Ascending aorta (tissue), 2 donors: ENCODE results near the gene LAMA3. TPM values are rescaled to one million over a fixed set of nuclear protein-coding genes. Genes with fewer than 3 reads are reported as not detected.

ENCODE experiments used
- DNase-seq, 2 donors: peaks; one replicate each; pipeline ENCODE4 v3.0.0-alpha.2; 2019; ENCODE audit warnings: low spot score in 2 of 2
- H3K27ac ChIP-seq, 2 donors: fragments of 200-600 bp; sonication (generic); one replicate each; pipeline ENCODE4 v1.5.1; 2016 to 2017; ENCODE audit warnings: mild to moderate bottlenecking in 1 of 2
- H3K27me3 ChIP-seq: fragments of 200-600 bp; sonication (generic); one replicate; pipeline ENCODE4 v1.5.1; 2017
- H3K36me3 ChIP-seq, 2 donors: fragments of 200-600 bp; sonication (generic); one replicate each; pipeline ENCODE4 v1.5.1; 2016
- H3K4me1 ChIP-seq, 2 donors: fragments of 200-600 bp; sonication (generic); one replicate each; pipeline ENCODE4 v1.5.1; 2016 to 2017; ENCODE audit warnings: mild to moderate bottlenecking in 1 of 2
- H3K4me3 ChIP-seq, 2 donors: fragments of 200-600 bp; sonication (generic); one replicate each; pipeline ENCODE4 v1.5.1; 2016 to 2017; ENCODE audit warnings: mild to moderate bottlenecking in 1 of 2
- H3K9me3 ChIP-seq, 2 donors: fragments of 200-600 bp; sonication (generic); one replicate each; pipeline ENCODE4 v1.5.1; 2016
- CTCF ChIP-seq, 3 experiments: fragments of 200-600 bp in 2 of 3; fragments of 450-650 bp in 1 of 3; sonication (generic) in 2 of 3; IDR thresholded peaks; one replicate each; pipeline ENCODE4 v1.5.1; 2016 to 2019; ENCODE audit warnings: antibody characterized with exemption in 3 of 3, mild to moderate bottlenecking in 1 of 3, moderate library complexity in 1 of 3
- intact Hi-C: fragments of 100-400 bp; cut with DNase I; formaldehyde crosslinking; loops from one replicate; pipeline ENCODE4 v1.15.1; 2023
- total RNA-seq: library from RNA; depleted of rRNA; stranded (reverse); fragments of >200 nt; gene quantifications from one replicate; pipeline ENCODE4 v1.1.0, GENCODE V29; 2016

The LAMA3 gene
- total RNA-seq, 1 donor from 2014 or later: 27.2 TPM

GRCh38 chr18:23888881-23889280 lies 199.6 kb downstream of the LAMA3 start:
- H3K9me3 ChIP-seq: no peaks in the 10 kb centered on the region
- TF ChIP-seq CTCF (IDR thresholded peaks at IDR 0.05): no peak
- H3K27ac ChIP-seq: no peak overlapping the region
- intact Hi-C loops: no loop called here
- H3K4me1 ChIP-seq: peaks cover 0 to 13% of the 10 kb centered on the region in 2 donors
- no peaks in the 10 kb centered on the region for H3K27me3 ChIP-seq
- no peak overlapping the region for H3K4me3 ChIP-seq
- no peaks in the 10 kb centered on the region for H3K36me3 ChIP-seq
- DNase-seq: no peak

GRCh38 chr18:23889907-23890306 lies 200.7 kb downstream of the LAMA3 start:
- no peaks in the 10 kb centered on the region for H3K36me3 ChIP-seq
- intact Hi-C loops: no loop called here

GRCh38 chr18:23890589-23890988 lies 201.3 kb downstream of the LAMA3 start:
- TF ChIP-seq CTCF (IDR thresholded peaks at IDR 0.05): no peak
- intact Hi-C loops: no loop called here

More at GRCh38 chr18:23889907-23890306, 200.7 kb downstream of the LAMA3 start:
- Histone ChIP-seq H3K4me3 (no peak overlapping the region), H3K27me3 (no peaks in the 10 kb centered on the region), H3K27ac (no peak overlapping the region), H3K4me1 (peaks cover 0 to 7% of the 10 kb centered on the region in 2 donors), H3K9me3 (no peaks in the 10 kb centered on the region)
- no peak for TF ChIP-seq CTCF (IDR thresholded peaks at IDR 0.05)
- no peak for DNase-seq

GRCh38 chr18:23893653-23894052 lies 204.4 kb downstream of the LAMA3 start:
- TF ChIP-seq CTCF (IDR thresholded peaks at IDR 0.05): no peak
- intact Hi-C loops: no loop called here
- Histone ChIP-seq H3K4me3 (no peak overlapping the region), H3K36me3 (no peaks in the 10 kb centered on the region), H3K9me3 (no peaks in the 10 kb centered on the region), H3K27ac (no peak overlapping the region), H3K4me1 (no peaks in the 10 kb centered on the region), H3K27me3 (no peaks in the 10 kb centered on the region)
- no peak for DNase-seq

More at GRCh38 chr18:23890589-23890988, 201.3 kb downstream of the LAMA3 start:
- Histone ChIP-seq H3K9me3 (no peaks in the 10 kb centered on the region), H3K36me3 (no peaks in the 10 kb centered on the region), H3K27ac (no peak overlapping the region), H3K4me1 (peaks cover 0 to 3% of the 10 kb centered on the region in 2 donors), H3K4me3 (no peak overlapping the region), H3K27me3 (no peaks in the 10 kb centered on the region)
- no peak for DNase-seq

GRCh38 chr18:23894661-23895175 lies 205.5 kb downstream of the LAMA3 start:
- Histone ChIP-seq H3K4me1 (no peaks in the 10 kb centered on the region), H3K4me3 (no peak overlapping the region), H3K27ac (no peak overlapping the region), H3K27me3 (no peaks in the 10 kb centered on the region), H3K9me3 (no peaks in the 10 kb centered on the region), H3K36me3 (no peaks in the 10 kb centered on the region)
- DNase-seq: no peak
- intact Hi-C loops: no loop called here
- TF ChIP-seq CTCF (IDR thresholded peaks at IDR 0.05): no peak

- intact Hi-C loops: no loop called here
- Histone ChIP-seq H3K27me3 (no peaks in the 10 kb centered on the region), H3K9me3 (no peaks in the 10 kb centered on the region), H3K4me1 (no peaks in the 10 kb centered on the region), H3K36me3 (no peaks in the 10 kb centered on the region), H3K4me3 (no peak overlapping the region), H3K27ac (no peak overlapping the region)
- no peak for DNase-seq
- no peak for TF ChIP-seq CTCF (IDR thresholded peaks at IDR 0.05)
These were observed 208.0 kb downstream of the LAMA3 start for GRCh38 chr18:23897291-23897690.
